HG02970 (cell line): ENCODE measurements around the gene HMGCR.
A peak's percentile ranks its signal among the peaks of the same experiment; 100 is the strongest.
"Not testable (repeated sequence)": the region's sequence is repeated elsewhere in the genome, so short reads cannot be mapped to it uniquely, and the experiment has no call there.

Experiments
- ATAC-seq: cut with Tn5 transposase; IDR thresholded peaks from one replicate; pipeline ENCODE4 v1.9.1; 2021; ENCODE audit warnings: mild to moderate bottlenecking, moderate library complexity, moderate number of reproducible peaks; ENCODE audit not compliant: unreplicated experiment, low FRiP score

HMGCR gene

GRCh38 chr5:75336615-75337336 lies at the start of gene HMGCR:
Gene HMGCR (plus strand): TSS chr5:75337220. CDS start chr5:75342606, 5,386 bp downstream.
- peak; percentile 98 for ATAC-seq

DNA sequence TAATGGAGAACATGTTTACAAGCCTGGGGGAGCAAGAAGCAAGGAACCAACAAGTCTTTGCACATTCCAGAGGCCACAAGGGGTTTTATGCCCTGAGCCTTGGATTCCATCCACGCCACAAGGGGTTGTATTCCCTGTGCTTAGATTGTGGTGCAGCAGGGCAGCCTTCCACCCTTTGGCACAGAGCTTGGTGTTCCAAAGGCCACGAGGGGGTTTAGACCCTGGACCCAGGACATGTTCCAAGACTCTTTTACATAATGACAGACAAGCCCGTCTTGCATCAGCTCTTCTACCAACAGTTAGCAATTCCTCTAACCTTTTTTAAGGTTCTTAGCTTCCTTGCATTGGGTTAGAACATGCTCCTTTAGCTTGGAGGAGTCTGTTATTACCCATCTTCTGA lies 45.2 kb upstream of the HMGCR start:
- ATAC-seq: not testable (repeated sequence)

DNA sequence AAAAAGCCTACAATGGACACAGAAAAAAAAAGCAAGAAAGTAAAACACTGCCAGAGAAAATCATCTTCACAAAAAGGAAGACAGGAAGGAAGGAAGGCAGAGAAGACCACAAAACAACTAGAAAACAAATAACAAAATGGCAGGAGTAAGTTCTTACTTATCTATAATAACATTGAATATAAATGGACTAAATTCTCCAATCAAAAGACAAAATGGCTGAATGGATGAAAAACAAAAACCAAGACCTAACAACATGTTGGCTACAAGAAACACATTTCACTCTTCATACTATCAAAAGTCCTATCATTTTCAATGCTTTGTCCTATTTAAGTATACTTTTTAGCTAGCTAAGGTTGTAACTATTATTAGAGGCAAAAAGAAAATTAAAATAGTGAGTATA lies 36.9 kb upstream of the HMGCR start:
- ATAC-seq: no peak

GRCh38 chr5:75303419-75303818 lies 33.6 kb upstream of the HMGCR start:
- no peak for ATAC-seq

DNA sequence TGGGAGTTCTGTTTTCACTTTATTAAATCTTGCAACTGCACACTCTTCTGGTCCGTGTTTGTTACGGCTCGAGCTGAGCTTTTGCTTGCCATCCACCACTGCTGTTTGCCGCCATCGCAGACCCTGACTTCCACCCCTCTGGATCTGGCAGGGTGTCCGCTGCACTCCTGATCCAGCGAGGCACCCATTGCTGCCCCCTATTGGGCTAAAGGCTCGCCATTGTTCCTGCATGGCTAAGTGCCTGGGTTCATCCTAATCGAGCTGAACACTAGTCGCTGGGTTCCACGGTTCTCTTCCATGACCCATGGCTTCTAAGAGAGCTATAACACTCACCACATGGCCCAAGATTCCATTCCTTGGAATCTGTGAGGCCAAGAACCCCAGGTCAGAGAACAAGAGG lies 32.5 kb upstream of the HMGCR start:
- not testable (repeated sequence) for ATAC-seq

DNA sequence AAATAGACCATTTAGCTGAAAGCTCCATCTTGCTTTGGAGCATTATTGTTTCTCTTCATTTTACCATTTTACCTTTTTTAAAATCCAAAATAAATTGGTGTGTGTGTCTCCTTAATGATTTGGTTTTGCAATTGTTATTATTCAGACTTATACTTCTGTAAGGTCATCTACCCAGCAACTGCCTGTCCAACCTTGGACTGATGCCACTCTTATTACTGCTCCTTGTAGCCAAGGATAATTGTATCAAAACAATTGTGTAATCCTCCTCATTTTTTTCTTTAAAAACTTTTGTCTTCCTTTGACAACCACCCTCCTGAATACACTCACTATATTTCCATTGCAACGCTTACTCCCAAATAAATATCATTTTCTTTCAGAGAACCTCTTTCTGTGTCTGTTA lies 30.3 kb upstream of the HMGCR start:
- no peak for ATAC-seq

DNA sequence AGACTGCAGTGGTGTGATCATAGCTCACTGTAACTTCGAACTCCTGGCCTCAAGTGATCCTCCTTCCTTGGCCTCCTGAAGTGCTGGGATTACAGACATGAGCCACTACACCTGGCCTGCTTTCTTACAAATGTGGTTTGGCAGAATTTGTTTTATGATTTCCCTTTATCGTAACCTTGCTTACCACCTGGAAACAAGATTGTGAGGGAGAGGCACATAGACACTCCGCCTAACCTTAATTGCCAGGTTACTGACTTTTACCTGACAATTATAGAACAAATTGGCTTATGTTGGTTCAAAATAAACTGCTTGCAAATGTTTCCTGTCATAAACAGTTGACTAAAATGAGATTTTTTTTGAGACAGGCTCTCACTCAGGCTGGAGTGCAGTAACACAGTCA lies 26.8 kb upstream of the HMGCR start:
- no peak for ATAC-seq

DNA sequence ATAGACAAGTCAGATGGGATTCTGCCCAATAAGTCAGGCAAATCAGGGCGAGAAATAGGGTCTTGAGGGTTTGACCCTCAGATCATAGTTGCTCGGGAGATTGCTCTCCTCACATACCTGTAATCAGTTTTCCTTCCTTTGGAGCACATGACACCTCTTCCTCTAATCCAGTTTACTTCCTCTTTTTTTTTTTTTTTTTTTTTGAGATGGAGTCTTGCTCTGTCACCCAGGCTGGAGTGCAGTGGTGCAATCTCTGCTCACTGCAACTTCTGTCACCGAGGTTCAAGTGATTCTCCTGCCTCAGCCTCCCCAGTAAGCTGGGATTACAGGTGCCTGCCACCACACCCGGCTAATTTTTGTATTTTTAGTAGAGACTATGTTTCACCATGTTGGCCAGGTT lies 17.9 kb upstream of the HMGCR start:
- not testable (repeated sequence) for ATAC-seq

DNA sequence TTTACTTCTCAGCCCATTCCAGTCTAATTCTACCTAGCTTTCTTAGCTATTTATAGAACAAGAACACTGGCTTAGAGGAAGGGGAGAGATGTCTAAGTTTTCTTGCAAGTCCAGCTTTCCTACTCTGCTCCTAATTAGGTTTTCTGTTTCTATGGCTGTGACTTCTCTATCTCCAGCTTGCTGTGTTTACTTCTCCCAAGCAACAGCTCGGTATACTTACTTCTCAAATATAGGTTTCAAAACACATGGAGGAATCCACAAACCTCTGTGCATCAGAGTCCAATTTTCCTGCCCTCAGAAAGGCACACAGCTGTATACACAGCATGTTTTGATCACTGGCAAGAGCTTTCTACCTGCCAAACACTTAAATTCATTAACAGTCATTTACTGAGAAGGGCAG lies 17.4 kb upstream of the HMGCR start:
- no peak for ATAC-seq

- no peak for ATAC-seq
Measured at GRCh38 chr5:75320371-75320770, 16.6 kb upstream of the HMGCR start.

DNA sequence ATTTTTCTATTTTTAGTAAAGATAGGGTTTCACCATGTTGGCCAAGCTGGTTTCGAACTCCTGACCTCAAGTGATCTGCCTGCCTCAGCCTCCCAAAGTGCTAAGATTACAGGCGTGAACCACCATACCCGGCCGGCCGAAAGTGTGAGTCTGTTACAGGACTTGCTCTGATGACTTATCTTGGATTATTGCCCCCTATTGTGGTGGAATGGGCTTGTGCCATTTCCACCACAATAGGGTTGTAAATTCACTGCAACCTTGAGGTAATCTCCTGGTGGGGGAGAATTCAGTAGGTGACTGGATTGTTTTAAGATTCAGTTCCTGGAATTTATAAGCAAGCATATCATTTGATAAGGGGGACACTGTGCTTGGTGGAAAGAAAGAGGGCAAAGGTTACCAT lies 15.0 kb upstream of the HMGCR start:
- ATAC-seq: no peak

- no peak for ATAC-seq
Measured at GRCh38 chr5:75324791-75325190, 12.2 kb upstream of the HMGCR start.

GRCh38 chr5:75325242-75325641 lies 11.8 kb upstream of the HMGCR start:
- no peak for ATAC-seq

DNA sequence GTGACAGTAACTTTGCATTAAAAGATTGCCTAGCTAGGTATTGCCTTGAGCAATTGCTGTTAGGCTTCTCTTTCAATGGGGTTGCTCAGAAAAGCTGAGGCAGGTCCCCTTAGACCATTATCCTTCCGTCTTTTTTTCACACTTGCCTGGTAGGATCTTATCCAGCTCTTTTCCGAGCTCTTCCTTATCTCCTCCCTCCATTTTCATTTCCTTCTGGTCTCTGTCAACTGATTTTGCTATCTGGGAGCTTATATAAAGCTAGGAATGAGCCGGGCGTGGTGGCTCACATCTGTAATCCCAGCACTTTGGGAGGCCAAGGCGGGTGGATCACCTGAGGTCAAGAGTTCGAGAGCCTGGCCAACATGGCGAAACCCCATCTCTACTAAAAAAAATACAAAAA lies 6.6 kb upstream of the HMGCR start:
- no peak for ATAC-seq

GRCh38 chr5:75331095-75332090 lies 5.6 kb upstream of the HMGCR start:
- ATAC-seq: no peak

DNA sequence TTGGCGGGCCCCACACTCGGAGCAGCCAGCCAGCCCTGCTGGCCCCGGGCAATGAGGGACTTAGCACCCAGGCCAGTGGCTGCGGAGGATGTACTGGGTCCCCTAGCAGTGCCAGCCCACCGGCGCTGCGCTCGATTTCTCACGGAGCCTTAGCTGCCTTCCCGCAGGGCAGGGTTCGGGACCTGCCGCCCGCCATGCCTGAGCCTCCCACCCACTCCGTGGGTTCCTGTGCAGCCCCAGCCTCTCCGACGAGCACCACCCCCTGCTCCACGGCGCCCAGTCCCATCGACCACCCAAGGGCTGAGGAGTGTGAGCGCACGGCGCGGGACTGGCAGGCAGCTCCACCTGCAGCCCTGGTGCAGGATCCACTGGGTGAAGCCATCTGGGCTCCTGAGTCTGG lies 3.3 kb upstream of the HMGCR start:
- not testable (repeated sequence) for ATAC-seq

- not testable (repeated sequence) for ATAC-seq
Measured at GRCh38 chr5:75334413-75334812, 2.6 kb upstream of the HMGCR start.

- no peak for ATAC-seq
Measured at GRCh38 chr5:75335486-75335885, 1.5 kb upstream of the HMGCR start.

- ATAC-seq: no peak
Measured at GRCh38 chr5:75335952-75336614, 937 bp upstream of the HMGCR start.

GRCh38 chr5:75337366-75338021 lies 474 bp downstream of the HMGCR start:
- ATAC-seq: no peak
